Measurements from ENCODE around the gene SLC25A19.

DNA sequence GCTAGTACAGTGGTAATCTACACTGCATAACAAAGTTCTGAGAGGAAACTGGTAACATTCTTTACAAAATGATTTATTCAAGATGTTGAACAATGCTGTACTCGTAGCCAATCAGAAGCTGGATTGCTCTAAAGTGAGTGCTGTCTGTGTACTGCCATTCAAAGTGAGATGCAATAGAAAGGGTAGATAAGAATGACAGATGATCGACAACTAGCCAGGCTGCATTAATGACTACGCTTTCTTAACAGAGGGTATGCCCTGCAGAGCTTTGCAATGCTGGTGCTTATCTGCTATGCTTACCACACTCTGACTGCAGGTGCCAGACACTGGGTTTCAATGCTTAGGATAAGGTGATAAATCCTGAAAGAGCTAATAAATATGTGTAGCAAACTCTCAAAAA lies 46.1 kb upstream of the SLC25A19 start:
- TF ChIP-seq POLR2A (IDR thresholded peaks at IDR 0.05; ENCODE audit: low read depth), result no peak
- TF ChIP-seq, protein P1, sequence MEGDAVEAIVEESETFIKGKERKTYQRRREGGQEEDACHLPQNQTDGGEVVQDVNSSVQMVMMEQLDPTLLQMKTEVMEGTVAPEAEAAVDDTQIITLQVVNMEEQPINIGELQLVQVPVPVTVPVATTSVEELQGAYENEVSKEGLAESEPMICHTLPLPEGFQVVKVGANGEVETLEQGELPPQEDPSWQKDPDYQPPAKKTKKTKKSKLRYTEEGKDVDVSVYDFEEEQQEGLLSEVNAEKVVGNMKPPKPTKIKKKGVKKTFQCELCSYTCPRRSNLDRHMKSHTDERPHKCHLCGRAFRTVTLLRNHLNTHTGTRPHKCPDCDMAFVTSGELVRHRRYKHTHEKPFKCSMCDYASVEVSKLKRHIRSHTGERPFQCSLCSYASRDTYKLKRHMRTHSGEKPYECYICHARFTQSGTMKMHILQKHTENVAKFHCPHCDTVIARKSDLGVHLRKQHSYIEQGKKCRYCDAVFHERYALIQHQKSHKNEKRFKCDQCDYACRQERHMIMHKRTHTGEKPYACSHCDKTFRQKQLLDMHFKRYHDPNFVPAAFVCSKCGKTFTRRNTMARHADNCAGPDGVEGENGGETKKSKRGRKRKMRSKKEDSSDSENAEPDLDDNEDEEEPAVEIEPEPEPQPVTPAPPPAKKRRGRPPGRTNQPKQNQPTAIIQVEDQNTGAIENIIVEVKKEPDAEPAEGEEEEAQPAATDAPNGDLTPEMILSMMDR (IDR thresholded peaks at IDR 0.05), result no peak
- TF ChIP-seq EP300 (IDR thresholded peaks at IDR 0.05), result no peak
- TF ChIP-seq POLR2AphosphoS5 (IDR thresholded peaks at IDR 0.05), result no peak
